ENCODE results near the gene DENND1A.
A peak's percentile ranks its signal among the peaks of the same experiment; 100 is the strongest.

DENND1A gene

GRCh38 chr9:123555646-123556045, 374.3 kb downstream of the DENND1A start:
- DNase-seq, result no peak

- DNase-seq, result no peak
Observed at GRCh38 chr9:123552530-123552929, 377.4 kb downstream of the DENND1A start.

- no peak for DNase-seq
Observed at GRCh38 chr9:123551734-123552133, 378.2 kb downstream of the DENND1A start.

DNA sequence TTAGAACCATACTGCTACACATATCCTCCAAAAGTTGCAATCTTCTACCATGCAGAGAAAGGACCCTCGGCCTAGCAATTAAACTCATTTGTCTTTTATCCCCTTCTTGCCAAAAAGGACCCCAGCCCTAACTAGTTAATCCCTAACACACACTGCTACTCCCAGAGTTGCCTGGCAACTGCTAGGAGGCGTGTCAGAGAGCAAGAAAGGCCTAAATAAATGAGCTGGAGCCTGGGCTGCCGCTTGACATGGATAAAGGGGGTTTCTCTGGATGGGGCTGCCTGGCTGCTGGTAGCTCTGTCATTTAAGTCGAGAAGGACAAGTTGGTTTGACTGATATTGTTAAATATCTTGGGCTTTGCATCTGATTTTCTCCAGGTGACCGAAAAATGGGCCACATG, 379.1 kb downstream of the DENND1A start:
- no peak for DNase-seq

DNA sequence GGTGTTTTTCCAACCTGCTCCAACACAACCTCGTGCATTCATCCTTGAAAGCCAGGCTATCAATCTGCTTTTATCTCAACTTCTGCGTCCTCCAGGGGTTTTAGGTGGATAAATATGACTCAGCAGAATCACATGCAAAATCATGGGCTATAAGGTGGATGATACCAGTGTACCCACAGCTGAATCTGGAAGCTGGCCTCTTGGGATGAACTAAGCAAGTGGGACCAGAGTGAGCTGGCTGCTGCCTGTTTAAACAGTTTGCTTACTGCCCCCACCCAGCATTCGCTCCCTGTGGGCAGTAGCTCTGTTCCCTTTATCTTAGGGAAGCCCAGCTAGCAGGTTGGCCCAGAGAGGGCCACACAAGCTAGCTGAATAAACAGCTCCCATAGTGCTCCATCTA, 379.9 kb downstream of the DENND1A start:
- no peak for DNase-seq

DNA sequence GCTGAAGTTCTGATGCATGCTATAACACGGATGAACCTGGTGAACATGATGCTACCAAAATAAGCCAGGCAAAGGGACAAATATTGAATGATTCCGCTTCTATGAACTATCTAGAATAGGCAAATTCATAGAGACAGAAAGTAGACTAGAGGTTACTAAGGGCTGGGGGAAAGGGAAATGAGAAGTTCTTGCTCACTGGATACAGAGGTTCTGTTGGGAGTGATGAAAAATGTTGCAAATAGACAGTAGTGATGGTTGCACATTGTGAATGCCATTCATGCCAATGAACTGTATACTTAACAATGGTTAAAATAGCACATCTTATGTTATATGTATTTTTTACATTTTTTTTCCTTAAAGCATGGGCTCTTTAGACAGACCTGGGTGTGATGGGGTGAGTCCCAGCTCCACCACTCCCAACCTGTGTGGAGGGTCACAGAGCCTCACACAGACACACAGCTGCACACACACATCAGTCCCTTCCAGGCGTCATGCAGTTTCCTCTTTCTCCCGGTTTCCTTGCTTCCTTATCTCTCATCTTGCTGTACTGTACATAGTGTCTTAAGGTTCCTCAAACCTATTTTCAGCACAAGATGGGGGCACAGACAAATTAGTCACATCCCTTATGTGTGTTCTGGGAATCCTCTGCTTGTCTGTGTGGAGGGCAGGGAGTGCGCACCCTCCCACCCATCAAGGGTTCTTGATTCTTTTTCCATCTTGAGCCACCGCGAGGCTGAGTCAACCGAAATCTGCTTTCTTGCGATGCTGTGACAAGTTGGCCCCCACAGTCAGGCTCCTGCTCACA, 381.0 kb downstream of the DENND1A start:
- DNase-seq, result no peak

DNA sequence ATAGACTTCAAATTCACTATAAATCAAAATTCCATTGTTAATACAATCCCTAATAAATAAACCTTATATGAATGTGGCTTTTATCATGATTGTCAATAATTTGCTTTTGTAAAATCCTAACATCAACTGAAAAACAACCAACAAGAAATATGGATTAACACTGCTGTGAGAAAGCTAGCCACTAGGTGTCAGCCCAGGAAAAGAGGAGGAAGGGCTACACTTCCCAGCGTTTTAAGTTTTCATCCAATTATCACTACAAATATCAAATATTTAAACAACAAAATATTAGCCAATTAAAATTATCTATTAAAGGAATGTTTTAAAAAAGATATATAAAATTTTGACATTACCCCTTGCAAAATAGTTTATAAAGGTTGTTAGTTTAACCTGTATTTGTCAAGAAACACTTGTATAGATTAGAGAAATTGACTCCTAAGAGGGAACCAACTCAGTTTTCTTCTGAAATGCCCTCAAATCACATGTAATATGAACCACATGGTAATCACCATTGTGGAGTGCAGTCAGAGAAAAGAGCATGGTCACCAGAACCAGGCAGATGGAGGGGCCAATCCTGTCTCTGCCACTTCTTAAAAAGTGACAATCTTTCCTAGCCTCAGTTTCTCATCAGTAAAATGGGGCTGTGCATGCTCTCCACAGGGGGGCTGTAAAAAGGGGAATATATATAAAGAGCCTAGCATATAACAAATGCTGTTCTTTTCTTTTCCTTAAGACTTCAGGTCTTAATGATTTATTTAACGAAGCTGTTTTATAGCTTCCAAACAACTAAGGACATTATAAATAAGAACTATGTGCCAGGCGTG, 385.7 kb downstream of the DENND1A start:
- no peak for DNase-seq

- DNase-seq, result no peak
Observed at GRCh38 chr9:123543492-123543891, 386.4 kb downstream of the DENND1A start.

GRCh38 chr9:123542435-123543225, 387.3 kb downstream of the DENND1A start:
- no peak for DNase-seq

GRCh38 chr9:123541411-123541810, 388.5 kb downstream of the DENND1A start:
- no peak for DNase-seq

DNA sequence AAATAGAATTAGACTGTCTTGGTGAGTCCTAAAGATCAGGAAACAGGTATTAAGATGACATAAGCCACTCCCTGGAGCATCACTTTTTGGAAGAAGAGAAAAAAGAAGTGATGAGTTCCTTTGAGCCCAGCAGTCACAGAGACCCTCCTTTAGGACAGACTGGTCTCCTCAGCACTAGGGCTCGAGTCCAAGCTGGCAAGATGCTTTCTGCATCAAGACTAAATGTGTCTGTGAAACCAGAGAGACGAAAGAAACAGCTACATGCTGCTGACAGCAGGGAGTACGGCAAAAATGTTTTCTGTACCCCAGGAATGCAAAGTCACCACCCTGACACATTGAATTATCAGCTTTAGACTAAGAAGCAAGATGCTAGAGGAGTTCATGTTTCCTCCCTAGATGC, 389.5 kb downstream of the DENND1A start:
- DNase-seq, result no peak

- no peak for DNase-seq
Observed at GRCh38 chr9:123537809-123538208, 392.1 kb downstream of the DENND1A start.

- DNase-seq, result no peak
Observed at GRCh38 chr9:123536455-123536868, 393.5 kb downstream of the DENND1A start.

DNA sequence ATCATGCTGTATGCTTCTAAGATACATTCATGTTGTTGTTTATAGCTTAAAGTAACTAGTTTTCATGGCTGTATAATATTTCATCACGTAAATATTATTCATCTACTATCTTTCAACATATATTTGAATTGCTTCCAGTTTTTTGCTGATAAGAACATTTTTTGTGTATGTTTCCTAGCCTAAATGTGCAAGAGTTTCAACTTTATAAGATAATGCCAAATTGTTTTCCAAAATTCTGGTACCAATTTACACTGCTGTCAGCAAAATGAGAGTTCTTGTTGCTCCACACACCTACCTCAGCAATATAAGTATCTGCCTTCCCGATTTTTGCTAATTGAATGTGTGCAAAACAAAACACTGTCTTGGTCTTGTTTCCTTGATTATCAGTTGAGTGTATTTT, 395.6 kb downstream of the DENND1A start:
- no peak for DNase-seq

GRCh38 chr9:123530244-123530643, 399.7 kb downstream of the DENND1A start:
- no peak for DNase-seq

- peak; percentile 24 for DNase-seq
Observed at GRCh38 chr9:123528501-123528900, 401.4 kb downstream of the DENND1A start.

DNA sequence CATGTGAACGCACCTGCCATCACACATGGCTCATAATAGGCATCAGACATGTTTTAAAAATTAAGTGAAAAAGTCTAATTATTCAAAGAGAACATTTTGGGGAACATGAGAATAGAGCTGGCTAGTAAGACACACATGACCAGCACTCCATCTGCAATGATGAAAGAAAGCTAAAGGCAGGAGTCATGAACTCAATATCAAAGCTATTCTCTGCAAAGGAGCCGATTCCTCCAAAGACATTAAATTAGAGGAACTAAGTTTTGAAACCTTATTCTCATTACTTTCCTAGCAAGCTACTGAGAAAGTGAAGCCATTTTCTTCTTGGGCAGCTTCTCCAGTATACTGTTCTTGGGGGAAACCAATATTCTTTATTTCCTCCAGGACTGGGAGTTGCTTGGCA, 401.9 kb downstream of the DENND1A start:
- peak; percentile 1 for DNase-seq

DNA sequence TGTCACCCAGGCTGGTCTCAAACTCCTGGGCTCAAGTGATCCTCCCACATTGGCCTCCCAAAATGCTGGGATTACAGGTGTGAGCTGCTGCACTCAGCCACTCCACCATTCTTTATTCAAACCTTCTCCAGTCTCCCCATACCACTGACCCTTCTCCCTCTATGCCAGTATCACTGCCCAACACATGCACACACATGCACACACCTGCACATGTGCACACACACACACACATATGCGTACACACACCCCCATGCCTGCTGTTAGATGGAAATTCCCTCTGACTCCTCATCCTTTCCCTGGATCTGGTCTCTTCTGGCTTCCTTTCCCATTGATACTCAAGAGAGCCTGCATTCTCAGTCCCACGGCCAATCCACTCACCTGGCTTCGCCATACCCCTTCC, 404.0 kb downstream of the DENND1A start:
- DNase-seq, result peak; percentile 32

DNA sequence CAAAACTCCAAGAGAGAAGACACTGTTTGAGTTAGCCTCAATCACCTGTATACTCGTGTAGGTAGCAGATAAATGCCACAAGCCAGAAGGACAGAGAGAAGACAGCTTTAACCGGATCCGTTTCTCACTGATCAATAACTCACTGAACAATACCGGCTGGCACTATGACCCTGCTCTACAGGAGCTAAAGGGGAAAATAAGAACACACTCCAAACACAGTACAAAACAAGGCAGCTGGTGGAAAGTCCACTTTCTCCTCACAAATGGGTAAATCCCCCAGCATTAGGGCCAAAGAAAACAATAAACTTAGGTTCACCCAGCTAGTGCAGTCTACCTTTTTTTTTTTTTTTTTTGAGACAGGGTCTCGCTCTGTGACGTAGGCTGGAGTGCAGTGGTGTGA, 404.5 kb downstream of the DENND1A start:
- peak; percentile 10 for DNase-seq

- DNase-seq, result peak; percentile 28
Observed at GRCh38 chr9:123524866-123525265, 405.1 kb downstream of the DENND1A start.

- peak; percentile 17 for DNase-seq
Observed at GRCh38 chr9:123523845-123524244, 406.1 kb downstream of the DENND1A start.

DNA sequence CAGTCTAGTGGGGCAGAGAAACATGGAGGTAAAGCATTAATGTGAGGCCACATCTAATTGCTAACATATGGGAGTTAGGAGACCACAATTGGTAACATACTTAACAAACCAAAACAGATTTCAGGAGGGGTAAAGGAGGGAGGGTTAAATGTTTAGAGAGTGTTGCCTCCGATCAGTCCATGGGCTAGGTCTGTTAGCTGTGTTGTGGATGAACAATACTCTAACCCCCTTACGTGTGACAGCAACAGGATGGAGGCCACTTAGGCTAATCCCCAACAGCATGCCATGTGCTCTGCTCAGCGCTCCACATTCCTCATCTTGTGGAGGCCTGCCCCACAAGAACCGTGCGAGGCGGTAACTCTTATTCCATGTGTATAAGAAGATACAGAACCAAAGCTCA, 406.9 kb downstream of the DENND1A start:
- peak; percentile 51 for DNase-seq

- peak; percentile 17 for DNase-seq
Observed at GRCh38 chr9:123522251-123522650, 407.7 kb downstream of the DENND1A start.

Measured in islet precursor cell (in vitro differentiated cells).